Measurements from ENCODE around the gene RPL13A. TPM values are rescaled to one million over a fixed set of nuclear protein-coding genes. Genes with fewer than 3 reads are reported as not detected.

The RPL13A gene
- total and polyA plus RNA-seq, 2 of the 4 experiments (the other 2 are of a cell fraction) = 1,477 to 2,069 TPM

DNA sequence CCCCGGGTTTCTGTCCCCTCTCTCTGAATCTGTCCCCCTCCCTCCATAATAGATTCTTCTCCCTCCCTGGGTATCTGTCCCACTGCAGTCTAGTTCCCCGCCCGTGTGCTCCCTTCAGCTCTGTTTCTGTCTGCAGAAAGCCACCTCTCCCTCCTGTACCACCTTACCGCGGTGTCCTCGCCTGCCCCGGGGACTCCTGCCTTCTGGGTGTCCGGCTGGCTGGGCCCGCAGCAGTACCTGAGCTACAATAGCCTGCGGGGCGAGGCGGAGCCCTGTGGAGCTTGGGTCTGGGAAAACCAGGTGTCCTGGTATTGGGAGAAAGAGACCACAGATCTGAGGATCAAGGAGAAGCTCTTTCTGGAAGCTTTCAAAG, 26.3 kb downstream of the RPL13A start:
- POLR2A ChIA-PET (ENCODE audit: unreplicated experiment) = interaction anchor here (1.0 kb wide), 1 partner anchor 26 kb away, joined by 3 read pairs; no protein-coding TSS in a partner anchor
- Histone ChIP-seq H3K4ac (ENCODE audit: low read depth, low read length) (no peak overlapping the region), H4K20me1 (ENCODE audit: insufficient read depth, low read length) (no peaks in the 10 kb centered on the region), H3K4me1 (ENCODE audit: control insufficient read depth, insufficient read depth, low read length) (peaks cover 5% of the 10 kb centered on the region; the same call in 1 of the 2 replicates), H4K5ac (ENCODE audit: low read depth, low read length) (no peak overlapping the region), H4K8ac (ENCODE audit: low read depth in 2 of 2, low read length in 2 of 2) (peak overlapping the region in 1 of 2 experiments; percentile 87; a peak in 1 of 4 replicates), H2AK5ac (ENCODE audit: low read depth, low read length) (peak overlapping the region; percentile 28; the same call in 1 of the 2 replicates), H3K56ac (ENCODE audit: extremely low read depth, insufficient read depth, low read length) (no peak overlapping the region), H2BK20ac (ENCODE audit: low read depth, low read length) (no peak overlapping the region), H3K27ac (ENCODE audit: insufficient read depth, low read length) (no peak overlapping the region), H2BK120ac (ENCODE audit: low read depth, low read length) (no peak overlapping the region), H2BK15ac (ENCODE audit: low read depth, low read length) (no peak overlapping the region), H3K36me3 (ENCODE audit: control insufficient read depth, insufficient read depth, low read length) (peaks cover 9% of the 10 kb centered on the region; the same call in 1 of the 2 replicates), H3K4me3 (ENCODE audit: insufficient read depth, low read depth, low read length) (peak overlapping the region; percentile 3; the same call in 1 of the 2 replicates), H3K4me2 (ENCODE audit: low read depth, low read length) (peak overlapping the region; percentile 76; the same call in 1 of the 2 replicates), H3K9ac (ENCODE audit: low read depth, low read length) (peak overlapping the region; percentile 2; the same call in 1 of the 2 replicates), H4K91ac (ENCODE audit: insufficient read depth, low read depth, low read length) (no peak overlapping the region), H3K23ac (ENCODE audit: low read depth, low read length) (no peak overlapping the region), H3K27me3 (ENCODE audit: control insufficient read depth, insufficient read depth, low read length) (no peaks in the 10 kb centered on the region), H3K14ac (replicated peaks; ENCODE audit: low read depth, low read length) (no peak overlapping the region), H2AK9ac (replicated peaks; ENCODE audit: low read depth, low read length, poor library complexity) (peak overlapping the region; percentile 94), H3K79me1 (ENCODE audit: low read depth in 1 of 2, low read length in 2 of 2) (peaks cover 6 to 8% of the 10 kb centered on the region in 2 experiments; a peak in 2 of 4 replicates), H3K18ac (ENCODE audit: low read depth, low read length) (no peak overlapping the region), H2BK5ac (ENCODE audit: low read depth, low read length, poor library complexity, severe bottlenecking) (no peak overlapping the region), H3K9me3 (ENCODE audit: control insufficient read depth, insufficient read depth, low read length) (no peaks in the 10 kb centered on the region), H2AFZ (replicated peaks; ENCODE audit: low read length, poor library complexity) (peak overlapping the region; percentile 51), H3K9me1 (ENCODE audit: insufficient read depth, low read length) (0 out of 2 replicates have a peak, but pooled peaks cover 4% of the 10 kb centered on the region)
- in situ Hi-C loops (cut with MboI; ENCODE audit: low sequenced_read_pairs) (no loop called here), intact Hi-C loops (cut with micrococcal nuclease) (no loop called here), dilution Hi-C loops (cut with HindIII; ENCODE audit: low sequenced_read_pairs, unreplicated experiment) (no loop called here)
- ATAC-seq (ENCODE audit: low read depth) (no peak), DNase-seq (no peak)
- CTCF ChIA-PET = no interaction called here
- TF ChIP-seq, protein P1, sequence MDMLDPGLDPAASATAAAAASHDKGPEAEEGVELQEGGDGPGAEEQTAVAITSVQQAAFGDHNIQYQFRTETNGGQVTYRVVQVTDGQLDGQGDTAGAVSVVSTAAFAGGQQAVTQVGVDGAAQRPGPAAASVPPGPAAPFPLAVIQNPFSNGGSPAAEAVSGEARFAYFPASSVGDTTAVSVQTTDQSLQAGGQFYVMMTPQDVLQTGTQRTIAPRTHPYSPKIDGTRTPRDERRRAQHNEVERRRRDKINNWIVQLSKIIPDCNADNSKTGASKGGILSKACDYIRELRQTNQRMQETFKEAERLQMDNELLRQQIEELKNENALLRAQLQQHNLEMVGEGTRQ (IDR thresholded peaks at IDR 0.05; ENCODE audit: low read depth, low read length) = no peak
- TF ChIP-seq RCOR1 (IDR thresholded peaks at IDR 0.05; ENCODE audit: insufficient replicate concordance, low read length) (no peak), BHLHE40 (IDR thresholded peaks at IDR 0.05; ENCODE audit: low read depth, low read length) (no peak), FOS (IDR thresholded peaks at IDR 0.05; ENCODE audit: low read depth, low read length) (no peak)
- WGBS, 2 experiments (ENCODE audit: extremely low coverage in 2 of 2, insufficient read length in 1 of 2) = 100% methylated on average over 1 of the region's 12 CpGs; no CpG with 5 or more reads in 1 of the 2 experiments
- TSS peak; percentile 55 for BruUV-seq (replicated peaks)
